ENCODE data around the gene FHOD3.

GRCh38 chr18:36455931-36456330 is 158.4 kb downstream of the FHOD3 start:
- TF ChIP-seq POLR2A (IDR thresholded peaks at IDR 0.05) (no peak), CTCF (IDR thresholded peaks at IDR 0.05) (no peak)
